ENCODE results near the gene KIR3DL1.
"Not testable (repeated sequence)": the region's sequence is repeated elsewhere in the genome, so short reads cannot be mapped to it uniquely, and the experiment has no call there.

KIR3DL1 gene

GRCh38 chr19:54778896-54779295 lies 37.4 kb upstream of the KIR3DL1 start:
- not testable (repeated sequence) for H3K9me2 ChIP-seq (replicated peaks; ENCODE audit: insufficient read depth, low read length); H2AFZ ChIP-seq (ENCODE audit: low read depth, low read length, severe bottlenecking); H3F3A ChIP-seq (ENCODE audit: insufficient read depth); H3K4me2 ChIP-seq (ENCODE audit: low read depth, low read length, poor library complexity, severe bottlenecking); H3K36me3 ChIP-seq (ENCODE audit: low read length); H3K79me2 ChIP-seq (ENCODE audit: insufficient read depth, low read length); H3K27ac ChIP-seq (ENCODE audit: low read depth, low read length); H3K4me3 ChIP-seq (ENCODE audit: insufficient read depth, low read length, poor library complexity, severe bottlenecking); H3K27me3 ChIP-seq (ENCODE audit: low read length); H3K9ac ChIP-seq (ENCODE audit: low read length); H3K9me3 ChIP-seq (ENCODE audit: insufficient read depth, low read length); H4K20me1 ChIP-seq (ENCODE audit: low read depth, low read length)

GRCh38 chr19:54782916-54783315 lies 33.4 kb upstream of the KIR3DL1 start:
- not testable (repeated sequence) for H3K4me2 ChIP-seq (ENCODE audit: low read depth, low read length, poor library complexity, severe bottlenecking); H3K9ac ChIP-seq (ENCODE audit: low read length); H3K79me2 ChIP-seq (ENCODE audit: insufficient read depth, low read length); H3K4me3 ChIP-seq (ENCODE audit: insufficient read depth, low read length, poor library complexity, severe bottlenecking); H3K27ac ChIP-seq (ENCODE audit: low read depth, low read length); H3K27me3 ChIP-seq (ENCODE audit: low read length); H3K9me3 ChIP-seq (ENCODE audit: insufficient read depth, low read length); H3F3A ChIP-seq (ENCODE audit: insufficient read depth); H4K20me1 ChIP-seq (ENCODE audit: low read depth, low read length); H3K9me2 ChIP-seq (replicated peaks; ENCODE audit: insufficient read depth, low read length); H2AFZ ChIP-seq (ENCODE audit: low read depth, low read length, severe bottlenecking); H3K36me3 ChIP-seq (ENCODE audit: low read length)

GRCh38 chr19:54786091-54786723 lies 30.1 kb upstream of the KIR3DL1 start:
- not testable (repeated sequence) for H3K9ac ChIP-seq (ENCODE audit: low read length); H3K9me3 ChIP-seq (ENCODE audit: insufficient read depth, low read length); H3K9me2 ChIP-seq (replicated peaks; ENCODE audit: insufficient read depth, low read length); H3K27me3 ChIP-seq (ENCODE audit: low read length); H3K4me2 ChIP-seq (ENCODE audit: low read depth, low read length, poor library complexity, severe bottlenecking); H4K20me1 ChIP-seq (ENCODE audit: low read depth, low read length); H2AFZ ChIP-seq (ENCODE audit: low read depth, low read length, severe bottlenecking); H3K79me2 ChIP-seq (ENCODE audit: insufficient read depth, low read length); H3K36me3 ChIP-seq (ENCODE audit: low read length); H3K27ac ChIP-seq (ENCODE audit: low read depth, low read length); H3F3A ChIP-seq (ENCODE audit: insufficient read depth); H3K4me3 ChIP-seq (ENCODE audit: insufficient read depth, low read length, poor library complexity, severe bottlenecking)

- not testable (repeated sequence) for H3F3A ChIP-seq (ENCODE audit: insufficient read depth); H2AFZ ChIP-seq (ENCODE audit: low read depth, low read length, severe bottlenecking); H3K4me2 ChIP-seq (ENCODE audit: low read depth, low read length, poor library complexity, severe bottlenecking); H3K9me3 ChIP-seq (ENCODE audit: insufficient read depth, low read length); H3K9me2 ChIP-seq (replicated peaks; ENCODE audit: insufficient read depth, low read length); H4K20me1 ChIP-seq (ENCODE audit: low read depth, low read length); H3K27ac ChIP-seq (ENCODE audit: low read depth, low read length); H3K27me3 ChIP-seq (ENCODE audit: low read length); H3K79me2 ChIP-seq (ENCODE audit: insufficient read depth, low read length); H3K9ac ChIP-seq (ENCODE audit: low read length); H3K36me3 ChIP-seq (ENCODE audit: low read length); H3K4me3 ChIP-seq (ENCODE audit: insufficient read depth, low read length, poor library complexity, severe bottlenecking)
Observed at GRCh38 chr19:54788154-54788553, 28.1 kb upstream of the KIR3DL1 start.

- no peak overlapping the region for H3K9ac ChIP-seq (ENCODE audit: low read length)
- no peaks in the 10 kb centered on the region for H3F3A ChIP-seq (ENCODE audit: insufficient read depth)
- no peaks in the 10 kb centered on the region for H3K9me3 ChIP-seq (ENCODE audit: insufficient read depth, low read length)
- TF ChIP-seq EZH2phosphoT487 (conservative IDR thresholded peaks at IDR 0.05; ENCODE audit: low read length): no peak
- no peak for TF ChIP-seq CTCF (IDR thresholded peaks at IDR 0.05; ENCODE audit: insufficient read depth, low read length, poor library complexity, severe bottlenecking)
- no peaks in the 10 kb centered on the region for H3K36me3 ChIP-seq (ENCODE audit: low read length)
- no peaks in the 10 kb centered on the region for H4K20me1 ChIP-seq (ENCODE audit: low read depth, low read length)
- no peaks in the 10 kb centered on the region for H3K27me3 ChIP-seq (ENCODE audit: low read length)
- no peaks in the 10 kb centered on the region for H3K9me2 ChIP-seq (replicated peaks; ENCODE audit: insufficient read depth, low read length)
- H2AFZ ChIP-seq (ENCODE audit: low read depth, low read length, severe bottlenecking): no peak overlapping the region
- no peaks in the 10 kb centered on the region for H3K79me2 ChIP-seq (ENCODE audit: insufficient read depth, low read length)
- H3K4me3 ChIP-seq (ENCODE audit: insufficient read depth, low read length, poor library complexity, severe bottlenecking): no peak overlapping the region
- H3K4me2 ChIP-seq (ENCODE audit: low read depth, low read length, poor library complexity, severe bottlenecking): no peak overlapping the region
- H3K27ac ChIP-seq (ENCODE audit: low read depth, low read length): no peak overlapping the region
Observed at GRCh38 chr19:54790711-54791110, 25.6 kb upstream of the KIR3DL1 start.
